Tibial artery (tissue), 4 donors: ENCODE results near the gene EYA3.
"Not testable (repeated sequence)": the region's sequence is repeated elsewhere in the genome, so short reads cannot be mapped to it uniquely, and the experiment has no call there.

Experiments used
- DNase-seq, 2 donors: peaks; one replicate each; pipeline ENCODE4 v3.0.0-alpha.2; 2019
- H3K27ac ChIP-seq, 2 donors: fragments of 200-600 bp; sonication (generic) in 1 of 2; 1 replicate in 1 of 2; 2 replicates in 1 of 2; pipeline ENCODE4 v1.5.1; 2018 to 2019; ENCODE audit warnings: mild to moderate bottlenecking in 1 of 2
- H3K27me3 ChIP-seq, 2 donors: fragments of 200-600 bp; sonication (generic) in 1 of 2; one replicate each; pipeline versions ENCODE4 v1.5.1 to v1.6.0; 2016 to 2019
- H3K36me3 ChIP-seq, 3 donors: fragments of 200-600 bp; sonication (generic) in 2 of 3; one replicate each; pipeline ENCODE4 v1.5.1; 2016 to 2019; ENCODE audit warnings: mild to moderate bottlenecking in 2 of 3
- H3K4me1 ChIP-seq, 4 donors: fragments of 200-600 bp; sonication (generic) in 2 of 4; 1 replicate in 3 of 4; 2 replicates in 1 of 4; pipeline ENCODE4 v1.5.1; 2016 to 2019
- H3K4me3 ChIP-seq, 2 donors: fragments of 200-600 bp; sonication (generic) in 1 of 2; 1 replicate in 1 of 2; 2 replicates in 1 of 2; pipeline ENCODE4 v1.5.1; 2018 to 2019; ENCODE audit warnings: mild to moderate bottlenecking in 2 of 2
- H3K9me3 ChIP-seq, 3 donors: fragments of 200-600 bp; sonication (generic) in 1 of 3; one replicate each; pipeline ENCODE4 v1.5.1; 2016 to 2019
- intact Hi-C: fragments of 100-400 bp; cut with DNase I; formaldehyde crosslinking; loops from one replicate; pipeline ENCODE4 v1.15.0; 2023; ENCODE audit warnings: low total_unique reads
- TF ChIP-seq, protein P1 (sequence below), 2 experiments: fragments of 200-600 bp in 1 of 2; fragments of 450-650 bp in 1 of 2; IDR thresholded peaks; one replicate each; pipeline ENCODE4 v1.5.1; 2017 to 2019; ENCODE audit warnings: antibody characterized with exemption in 2 of 2, mild to moderate bottlenecking in 1 of 2, moderate library complexity in 1 of 2

EYA3 gene

GRCh38 chr1:28021064-28021463 lies 67.3 kb downstream of the EYA3 start:
- TF ChIP-seq, protein P1, sequence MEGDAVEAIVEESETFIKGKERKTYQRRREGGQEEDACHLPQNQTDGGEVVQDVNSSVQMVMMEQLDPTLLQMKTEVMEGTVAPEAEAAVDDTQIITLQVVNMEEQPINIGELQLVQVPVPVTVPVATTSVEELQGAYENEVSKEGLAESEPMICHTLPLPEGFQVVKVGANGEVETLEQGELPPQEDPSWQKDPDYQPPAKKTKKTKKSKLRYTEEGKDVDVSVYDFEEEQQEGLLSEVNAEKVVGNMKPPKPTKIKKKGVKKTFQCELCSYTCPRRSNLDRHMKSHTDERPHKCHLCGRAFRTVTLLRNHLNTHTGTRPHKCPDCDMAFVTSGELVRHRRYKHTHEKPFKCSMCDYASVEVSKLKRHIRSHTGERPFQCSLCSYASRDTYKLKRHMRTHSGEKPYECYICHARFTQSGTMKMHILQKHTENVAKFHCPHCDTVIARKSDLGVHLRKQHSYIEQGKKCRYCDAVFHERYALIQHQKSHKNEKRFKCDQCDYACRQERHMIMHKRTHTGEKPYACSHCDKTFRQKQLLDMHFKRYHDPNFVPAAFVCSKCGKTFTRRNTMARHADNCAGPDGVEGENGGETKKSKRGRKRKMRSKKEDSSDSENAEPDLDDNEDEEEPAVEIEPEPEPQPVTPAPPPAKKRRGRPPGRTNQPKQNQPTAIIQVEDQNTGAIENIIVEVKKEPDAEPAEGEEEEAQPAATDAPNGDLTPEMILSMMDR (IDR thresholded peaks at IDR 0.05), result no peak
- no peak overlapping the region for H3K27ac ChIP-seq
- H3K9me3 ChIP-seq, result no peaks in the 10 kb centered on the region
- H3K27me3 ChIP-seq, result no peaks in the 10 kb centered on the region
- no peaks in the 10 kb centered on the region for H3K4me1 ChIP-seq
- H3K36me3 ChIP-seq, result peaks cover 0 to 19% (median 9%) of the 10 kb centered on the region in 3 donors
- no peak for DNase-seq
- intact Hi-C loops, result no loop called here
- H3K4me3 ChIP-seq, result no peak overlapping the region

- no peak overlapping the region for H3K27ac ChIP-seq
- intact Hi-C loops, result no loop called here
Measured at GRCh38 chr1:28010969-28011368, 77.4 kb downstream of the EYA3 start.

GRCh38 chr1:28003117-28003516 lies 85.3 kb downstream of the EYA3 start:
- H3K27me3 ChIP-seq, DNase-seq, H3K4me1 ChIP-seq, intact Hi-C loops, H3K9me3 ChIP-seq, H3K27ac ChIP-seq, H3K4me3 ChIP-seq: not testable (repeated sequence)
- peaks cover 41 to 73% (median 70%) of the 10 kb centered on the region in 3 donors for H3K36me3 ChIP-seq

More at GRCh38 chr1:28010969-28011368, 77.4 kb downstream of the EYA3 start:
- Histone ChIP-seq H3K9me3 (no peaks in the 10 kb centered on the region), H3K36me3 (peaks cover 43 to 72% (median 47%) of the 10 kb centered on the region in 3 donors), H3K27me3 (no peaks in the 10 kb centered on the region), H3K4me1 (no peaks in the 10 kb centered on the region), H3K4me3 (no peak overlapping the region)
- TF ChIP-seq, protein P1 (IDR thresholded peaks at IDR 0.05), result no peak
- no peak for DNase-seq

GRCh38 chr1:28002600-28002999 lies 85.8 kb downstream of the EYA3 start:
- Histone ChIP-seq H3K27me3 (no peaks in the 10 kb centered on the region), H3K27ac (no peak overlapping the region), H3K36me3 (peaks cover 46 to 78% (median 73%) of the 10 kb centered on the region in 3 donors), H3K4me3 (no peak overlapping the region), H3K4me1 (no peaks in the 10 kb centered on the region), H3K9me3 (no peaks in the 10 kb centered on the region)
- intact Hi-C loops, result no loop called here
- TF ChIP-seq, protein P1 (IDR thresholded peaks at IDR 0.05), result no peak
- no peak for DNase-seq

GRCh38 chr1:27999055-27999454 lies 89.4 kb downstream of the EYA3 start:
- H3K9me3 ChIP-seq, result no peaks in the 10 kb centered on the region
- no peak for DNase-seq
- H3K4me3 ChIP-seq, result no peak overlapping the region
- TF ChIP-seq, protein P1 (IDR thresholded peaks at IDR 0.05), result no peak
- H3K27ac ChIP-seq, result no peak overlapping the region
- peaks cover 76 to 89% (median 81%) of the 10 kb centered on the region in 3 donors for H3K36me3 ChIP-seq
- H3K27me3 ChIP-seq, result no peaks in the 10 kb centered on the region
- H3K4me1 ChIP-seq, result no peaks in the 10 kb centered on the region
- intact Hi-C loops, result no loop called here

DNA sequence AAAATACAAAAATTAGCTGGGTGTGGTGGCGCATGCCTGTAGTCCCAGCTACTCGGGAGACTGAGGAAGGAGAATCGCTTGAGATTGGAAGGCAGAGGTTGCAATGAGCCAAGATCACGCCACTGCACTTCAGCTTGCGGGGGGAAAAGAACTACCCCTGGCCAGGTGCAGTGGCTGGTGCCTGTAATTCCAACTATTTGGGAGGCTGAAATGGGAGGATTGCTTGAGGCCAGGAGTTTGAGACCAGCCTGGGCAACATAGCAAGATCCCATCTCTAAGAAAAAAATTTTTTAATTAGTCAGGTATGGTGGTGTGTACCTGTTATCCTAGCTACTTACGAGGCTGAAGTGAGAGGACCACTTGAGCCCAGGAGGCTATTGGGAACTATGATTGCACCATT lies 93.9 kb downstream of the EYA3 start:
- H3K9me3 ChIP-seq, H3K4me3 ChIP-seq, DNase-seq, H3K27me3 ChIP-seq, H3K4me1 ChIP-seq, H3K27ac ChIP-seq, intact Hi-C loops: not testable (repeated sequence)
- H3K36me3 ChIP-seq, result peaks cover 58 to 98% (median 79%) of the 10 kb centered on the region in 3 donors

DNA sequence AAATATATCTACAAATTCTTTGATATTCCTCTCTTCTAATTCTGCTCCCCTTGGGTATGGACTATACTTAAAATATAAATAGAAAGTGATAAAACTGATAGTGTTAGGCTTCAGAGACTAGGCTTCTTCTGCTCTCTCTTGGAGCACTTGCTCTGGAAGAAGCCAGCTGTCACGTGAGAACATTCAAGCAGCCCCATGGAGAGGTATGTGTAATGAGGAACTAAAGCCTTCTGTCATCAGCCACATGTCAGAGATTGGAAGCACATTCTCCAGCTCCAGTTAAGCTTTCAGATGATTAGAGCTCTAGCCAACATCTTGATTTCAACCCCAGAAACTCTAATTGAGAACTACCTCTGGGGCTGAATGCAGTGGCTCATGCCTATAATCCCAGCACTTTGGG lies 94.3 kb downstream of the EYA3 start:
- H3K36me3 ChIP-seq, result peaks cover 59 to 98% (median 79%) of the 10 kb centered on the region in 3 donors
- no peaks in the 10 kb centered on the region for H3K9me3 ChIP-seq
- H3K4me3 ChIP-seq, result no peak overlapping the region
- intact Hi-C loops, result no loop called here
- TF ChIP-seq, protein P1 (IDR thresholded peaks at IDR 0.05), result no peak
- H3K27ac ChIP-seq, result no peak overlapping the region
- no peaks in the 10 kb centered on the region for H3K4me1 ChIP-seq
- DNase-seq, result no peak
- H3K27me3 ChIP-seq, result no peaks in the 10 kb centered on the region
